Neuron (in vitro differentiated cells): ENCODE data around the gene MS4A10.

Experiments
- H2AFZ ChIP-seq: one replicate; pipeline ENCODE4 v1.6.1; 2013; ENCODE audit warnings: low read depth, mild to moderate bottlenecking, inconsistent platforms, low read length, moderate library complexity
- H3K27me3 ChIP-seq: one replicate; pipeline ENCODE4 v1.6.1; 2013; ENCODE audit warnings: low read length; ENCODE audit not compliant: insufficient read depth
- H3K36me3 ChIP-seq: one replicate; pipeline ENCODE4 v1.6.1; 2013; ENCODE audit warnings: low read length; ENCODE audit not compliant: insufficient read depth
- H3K4me1 ChIP-seq: one replicate; pipeline ENCODE4 v1.6.1; 2013; ENCODE audit warnings: low read length; ENCODE audit not compliant: insufficient read depth
- H3K4me3 ChIP-seq: 2 replicates; pipeline ENCODE4 v1.5.1; 2013; ENCODE audit warnings: mild to moderate bottlenecking, low read length, moderate library complexity
- H3K9me3 ChIP-seq: one replicate; pipeline ENCODE4 v1.6.1; 2013; ENCODE audit warnings: low read length

Gene MS4A10

DNA sequence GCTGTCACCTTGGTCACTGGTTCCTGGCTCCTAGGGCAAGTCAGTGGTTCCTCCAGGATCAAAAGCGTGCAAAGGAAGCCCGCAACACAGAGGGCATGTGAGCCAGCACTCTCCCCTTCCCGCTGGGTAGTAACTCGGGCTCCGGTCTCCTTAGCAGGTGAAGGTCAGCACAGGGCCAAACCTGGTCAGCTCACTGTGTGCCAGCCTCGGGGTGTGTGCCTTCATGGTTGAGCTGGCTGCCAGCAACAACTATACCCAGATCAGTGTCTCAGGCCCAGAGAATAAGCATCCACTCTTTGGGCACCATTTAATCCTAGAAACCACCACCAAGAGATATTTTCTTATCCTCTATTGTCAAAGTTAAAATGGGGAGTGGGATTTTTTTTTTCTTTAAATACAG, 40.7 kb downstream of the MS4A10 start:
- Histone ChIP-seq H3K27me3 (peaks cover 6% of the 10 kb centered on the region), H3K9me3 (no peaks in the 10 kb centered on the region), H3K36me3 (no peaks in the 10 kb centered on the region), H3K4me1 (no peaks in the 10 kb centered on the region), H3K4me3 (no peak overlapping the region), H2AFZ (no peak overlapping the region)

DNA sequence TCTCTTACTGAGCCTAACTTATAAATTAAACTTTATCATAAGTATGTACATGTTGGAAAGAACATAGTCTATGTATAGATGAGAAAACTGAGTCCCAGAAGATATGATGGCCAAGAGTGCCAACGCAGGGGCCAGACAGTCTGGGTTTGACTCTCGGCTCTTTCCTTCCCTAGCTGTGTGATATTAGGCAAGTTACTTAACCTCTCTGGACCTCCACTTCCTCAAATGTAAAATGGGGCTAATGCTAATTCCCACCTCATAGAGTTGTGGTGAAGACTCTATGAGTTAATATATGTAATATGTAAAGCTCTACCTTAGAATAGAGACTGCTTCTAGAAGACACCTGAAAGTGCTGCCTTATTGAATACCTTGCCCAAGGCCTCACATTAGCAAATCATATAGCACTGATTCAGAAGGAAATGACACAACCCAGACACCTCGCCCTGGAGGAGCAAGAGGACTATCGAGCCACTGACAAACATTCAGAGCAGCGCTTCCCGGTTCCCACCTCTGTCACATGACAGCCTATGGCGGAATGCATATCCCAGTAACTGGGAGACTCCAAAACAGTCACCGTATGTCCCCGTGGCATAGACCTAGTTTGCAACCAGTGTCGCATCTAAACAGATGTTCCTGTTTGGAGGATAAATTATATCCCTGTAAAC, 45.5 kb downstream of the MS4A10 start:
- H3K36me3 ChIP-seq = no peaks in the 10 kb centered on the region
- H3K4me3 ChIP-seq = no peak overlapping the region
- H3K9me3 ChIP-seq = no peaks in the 10 kb centered on the region
- no peaks in the 10 kb centered on the region for H3K4me1 ChIP-seq
- no peak overlapping the region for H2AFZ ChIP-seq
- peaks cover 11% of the 10 kb centered on the region for H3K27me3 ChIP-seq

DNA sequence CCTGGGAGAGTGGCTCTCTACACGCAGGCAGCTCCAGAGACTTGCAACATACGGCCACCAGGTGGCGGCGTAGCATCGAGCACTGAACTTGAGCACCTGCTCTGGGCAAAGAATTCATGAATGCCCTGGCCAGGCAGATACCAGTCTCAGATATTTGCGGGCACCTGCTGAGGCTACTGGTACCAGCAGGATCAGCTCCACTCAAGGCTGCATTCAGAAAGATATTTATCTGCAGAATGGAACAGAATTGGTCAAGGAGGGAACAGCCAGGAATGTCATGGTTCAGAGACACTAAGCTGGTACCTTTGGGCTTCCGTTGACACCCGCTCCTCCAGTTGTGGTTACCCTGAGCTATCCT, 46.0 kb downstream of the MS4A10 start:
- H3K4me1 ChIP-seq = no peaks in the 10 kb centered on the region
- peaks cover 13% of the 10 kb centered on the region for H3K27me3 ChIP-seq
- H3K36me3 ChIP-seq = no peaks in the 10 kb centered on the region
- H3K4me3 ChIP-seq = no peak overlapping the region
- no peaks in the 10 kb centered on the region for H3K9me3 ChIP-seq
- H2AFZ ChIP-seq = no peak overlapping the region

DNA sequence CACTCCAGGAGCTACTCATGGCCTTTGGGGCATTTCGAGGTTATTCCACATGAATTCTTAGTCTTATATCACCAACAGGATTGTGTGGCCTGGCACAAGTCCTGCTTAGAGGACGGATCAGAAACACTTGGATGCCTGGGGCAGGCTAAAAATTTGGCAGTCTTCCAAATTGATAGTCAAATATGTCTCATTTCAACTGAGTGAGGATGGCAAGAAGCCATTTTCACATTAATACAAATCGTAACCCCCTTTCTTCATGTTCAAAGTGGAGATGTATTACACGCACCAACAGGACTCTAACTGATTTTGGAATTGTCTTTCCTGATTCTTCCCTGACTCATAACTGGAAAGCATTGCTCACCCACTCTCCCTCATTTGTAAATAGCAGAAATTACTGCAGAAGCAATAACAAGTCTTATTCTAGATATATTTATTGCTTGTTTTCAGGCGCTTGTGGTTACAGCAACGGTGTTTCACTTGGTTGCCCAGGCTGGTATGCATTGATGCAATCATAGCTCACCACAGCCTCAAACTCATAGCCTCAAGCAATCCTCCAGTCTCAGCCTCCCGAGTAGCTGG, 46.5 kb downstream of the MS4A10 start:
- Histone ChIP-seq H3K36me3 (no peaks in the 10 kb centered on the region), H3K27me3 (peaks cover 13% of the 10 kb centered on the region), H3K9me3 (no peaks in the 10 kb centered on the region), H2AFZ (no peak overlapping the region), H3K4me3 (no peak overlapping the region), H3K4me1 (no peaks in the 10 kb centered on the region)

DNA sequence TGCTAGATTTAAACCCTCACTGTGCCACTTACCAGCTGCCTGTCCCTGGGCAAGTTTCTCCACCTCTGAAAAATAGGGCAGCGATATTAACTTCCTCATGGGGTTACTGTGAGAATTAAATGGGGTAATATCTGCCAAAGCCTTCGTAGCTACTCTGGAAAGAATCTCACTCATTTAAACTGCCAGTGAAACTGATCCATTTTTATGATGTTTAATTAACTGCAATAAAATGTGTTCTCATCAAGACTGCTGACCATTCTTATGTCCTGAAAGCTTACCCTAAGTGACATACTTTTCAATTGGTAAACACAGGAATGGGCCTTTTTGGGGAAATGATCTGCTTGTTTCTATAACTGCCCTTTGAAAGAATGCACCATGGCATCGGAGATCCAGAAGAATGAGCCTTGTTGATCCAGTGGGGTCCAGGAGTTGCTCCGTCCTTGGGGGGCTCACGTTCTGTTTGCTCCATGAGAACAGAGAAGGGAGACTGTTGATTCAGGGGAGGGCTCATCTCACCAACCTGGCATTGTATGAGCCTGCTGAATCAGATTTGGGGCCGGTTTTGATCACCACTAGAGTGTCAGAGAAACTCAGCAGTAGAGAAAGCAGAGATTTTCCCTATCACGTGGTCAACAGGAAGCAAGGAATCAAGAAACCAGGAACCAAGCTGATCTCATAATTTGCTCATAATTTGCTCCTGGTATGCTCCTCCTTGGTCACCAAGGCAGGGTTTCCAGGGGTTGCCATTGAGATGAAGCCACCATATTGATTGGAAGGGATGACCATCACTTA, 49.8 kb downstream of the MS4A10 start:
- Histone ChIP-seq H3K36me3 (no peaks in the 10 kb centered on the region), H3K27me3 (peaks cover 22% of the 10 kb centered on the region), H2AFZ (no peak overlapping the region), H3K9me3 (no peaks in the 10 kb centered on the region), H3K4me3 (no peak overlapping the region), H3K4me1 (no peaks in the 10 kb centered on the region)

DNA sequence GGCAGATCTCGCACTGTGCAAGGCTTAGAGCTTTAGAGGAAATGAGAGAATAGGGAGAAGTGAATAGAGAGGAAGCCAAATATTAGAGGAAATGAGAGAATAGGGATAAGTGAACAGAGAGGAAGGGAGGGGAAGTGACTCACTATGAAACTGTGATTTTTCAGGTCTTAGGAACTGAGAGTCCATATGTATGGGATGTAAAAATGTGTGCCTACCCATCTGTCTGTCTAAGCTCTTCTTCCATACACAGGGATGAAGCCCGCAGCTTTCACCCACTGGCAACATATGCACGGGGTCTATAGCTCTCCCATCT, 50.4 kb downstream of the MS4A10 start:
- Histone ChIP-seq H2AFZ (no peak overlapping the region), H3K4me1 (no peaks in the 10 kb centered on the region), H3K36me3 (no peaks in the 10 kb centered on the region), H3K27me3 (peaks cover 22% of the 10 kb centered on the region), H3K9me3 (no peaks in the 10 kb centered on the region), H3K4me3 (no peak overlapping the region)

DNA sequence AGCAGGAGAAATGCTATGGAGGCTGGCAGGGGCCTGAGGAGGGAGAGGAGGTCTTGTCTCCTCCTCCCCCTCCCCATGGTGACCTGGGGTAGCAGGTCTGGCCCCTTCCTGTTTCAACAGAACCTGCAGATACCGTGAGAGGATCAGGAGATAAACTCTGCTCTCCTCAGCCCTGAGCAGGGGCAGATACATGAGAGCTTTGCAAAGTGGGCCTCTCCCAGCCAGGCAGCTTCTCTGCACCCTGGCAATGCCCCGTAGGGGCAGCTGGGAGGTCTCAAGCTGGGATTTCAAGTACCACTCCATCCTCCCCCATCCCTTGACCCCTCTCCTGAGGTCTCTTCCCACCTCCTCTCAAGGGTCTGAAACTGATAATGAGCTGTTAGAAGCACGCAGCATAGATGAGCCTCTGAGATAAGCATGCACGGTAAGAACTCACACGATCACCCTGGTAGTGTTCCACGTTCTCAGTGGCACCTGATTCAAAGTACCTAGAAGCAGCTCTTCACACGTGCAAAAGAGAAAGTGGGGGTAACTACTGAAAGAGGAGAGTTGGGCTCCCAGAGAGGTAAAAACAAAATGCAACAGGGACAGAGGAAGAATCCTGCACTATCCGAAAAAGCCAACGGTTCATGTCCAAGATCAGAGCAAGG, 51.9 kb downstream of the MS4A10 start:
- no peak overlapping the region for H2AFZ ChIP-seq

DNA sequence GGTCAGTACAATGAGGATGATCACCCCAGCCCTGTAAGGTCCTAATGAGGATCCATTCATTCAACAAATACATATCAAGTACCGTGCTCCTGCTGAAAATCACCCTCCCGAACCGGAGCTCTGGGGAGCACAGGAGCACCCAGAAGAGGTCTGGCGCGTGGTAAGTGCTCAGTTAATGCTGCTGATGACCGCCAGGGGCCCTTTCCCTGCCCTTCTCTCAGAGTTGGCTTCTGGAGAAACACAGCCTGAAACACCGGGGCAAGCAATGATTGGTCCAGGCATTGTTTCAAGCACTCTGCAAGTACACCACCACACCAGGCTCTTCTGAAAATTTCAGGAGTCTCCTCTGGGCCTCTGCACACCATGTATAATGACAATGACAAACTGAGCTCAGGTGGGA, 53.0 kb downstream of the MS4A10 start:
- H3K36me3 ChIP-seq = no peaks in the 10 kb centered on the region
- H3K9me3 ChIP-seq = no peaks in the 10 kb centered on the region
- peaks cover 10% of the 10 kb centered on the region for H3K4me1 ChIP-seq
- H3K4me3 ChIP-seq = no peak overlapping the region
- peaks cover 17% of the 10 kb centered on the region for H3K27me3 ChIP-seq
- H2AFZ ChIP-seq = no peak overlapping the region

More for the DNA sequence above, 51.9 kb downstream of the MS4A10 start:
- no peaks in the 10 kb centered on the region for H3K9me3 ChIP-seq
- peaks cover 4% of the 10 kb centered on the region for H3K4me1 ChIP-seq
- no peaks in the 10 kb centered on the region for H3K36me3 ChIP-seq
- H3K4me3 ChIP-seq = no peak overlapping the region
- peaks cover 22% of the 10 kb centered on the region for H3K27me3 ChIP-seq

DNA sequence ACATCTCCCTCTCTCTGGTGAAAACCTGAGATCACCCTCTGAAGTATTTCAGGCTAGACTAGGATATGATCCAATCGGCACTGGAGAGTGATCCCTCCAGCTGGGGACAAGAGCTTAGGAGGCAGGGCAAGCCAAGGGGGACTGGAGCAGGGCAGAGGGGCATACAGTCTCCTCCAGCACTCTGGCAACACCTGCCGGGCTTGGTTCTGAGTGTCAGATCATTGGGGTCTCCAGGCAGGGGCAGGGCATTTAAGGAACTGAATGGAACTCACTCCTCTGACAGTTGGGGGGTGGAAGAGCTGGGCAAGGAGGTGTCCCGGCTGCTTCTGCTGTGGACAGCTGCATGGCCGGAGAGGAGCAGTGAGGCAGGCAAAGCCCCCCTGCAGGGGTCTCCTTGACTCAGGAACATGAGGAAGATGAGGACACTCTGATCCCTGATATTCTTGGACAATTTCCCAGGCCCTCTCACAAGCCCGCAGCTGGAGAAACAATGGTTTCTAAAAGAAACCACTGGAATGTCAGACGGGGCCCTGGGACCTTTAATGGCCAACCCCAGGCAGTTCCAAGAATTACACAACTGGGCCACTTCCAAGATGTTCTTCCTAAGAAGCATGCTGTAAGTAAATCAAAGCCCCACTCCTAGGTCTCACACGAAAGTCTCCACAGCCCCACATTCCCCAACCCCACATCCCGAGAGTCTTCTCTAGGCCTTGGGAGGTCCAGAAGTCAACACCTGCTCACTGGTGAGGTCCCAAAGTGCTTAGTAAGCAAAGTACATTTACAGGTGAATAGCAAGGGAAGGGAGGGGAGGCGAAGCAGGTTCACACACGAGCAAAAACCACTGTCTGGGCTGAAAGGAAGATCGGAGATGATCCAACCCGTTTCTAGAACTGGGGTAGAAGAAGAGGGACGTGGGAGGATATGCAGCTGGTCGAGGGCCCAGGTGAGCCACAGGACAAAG, 55.6 kb downstream of the MS4A10 start:
- Histone ChIP-seq H3K4me3 (no peak overlapping the region), H3K9me3 (no peaks in the 10 kb centered on the region), H3K36me3 (no peaks in the 10 kb centered on the region)

DNA sequence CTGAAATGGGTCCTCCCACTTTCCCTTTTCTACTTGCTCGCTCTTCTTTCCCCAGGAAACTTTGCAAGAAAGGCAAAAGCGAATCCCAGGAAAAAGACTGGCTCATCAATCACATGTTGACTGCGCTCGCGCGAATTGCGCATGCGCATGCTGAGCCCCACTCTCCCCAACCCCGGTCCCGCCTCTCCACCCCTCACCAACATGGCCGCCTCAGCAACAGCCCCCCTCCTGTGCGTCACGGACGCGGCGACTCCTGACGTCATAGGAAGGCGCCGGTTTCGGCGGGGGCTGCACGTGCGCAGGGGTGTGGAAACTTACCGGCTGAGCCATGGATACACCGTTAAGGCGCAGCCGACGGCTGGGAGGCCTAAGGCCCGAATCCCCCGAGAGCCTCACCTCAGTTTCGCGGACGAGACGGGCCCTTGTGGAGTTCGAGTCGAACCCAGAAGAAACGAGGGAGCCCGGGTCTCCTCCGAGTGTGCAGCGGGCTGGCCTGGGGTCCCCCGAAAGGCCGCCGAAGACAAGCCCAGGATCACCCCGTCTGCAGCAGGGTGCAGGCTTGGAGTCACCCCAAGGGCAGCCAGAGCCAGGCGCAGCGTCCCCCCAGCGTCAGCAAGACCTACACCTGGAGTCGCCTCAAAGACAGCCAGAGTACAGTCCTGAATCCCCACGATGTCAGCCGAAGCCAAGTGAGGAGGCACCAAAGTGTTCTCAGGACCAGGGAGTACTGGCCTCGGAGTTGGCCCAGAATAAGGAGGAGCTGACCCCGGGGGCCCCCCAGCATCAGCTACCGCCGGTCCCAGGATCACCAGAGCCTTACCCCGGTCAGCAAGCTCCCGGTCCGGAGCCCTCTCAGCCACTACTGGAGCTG, 56.9 kb downstream of the MS4A10 start, which contains the start of gene CCDC86:
Gene CCDC86, plus strand, starts transcription at position 317 of the 871 bp plus-strand sequence. Its CDS starts 12 bp downstream, at position 329.
- Histone ChIP-seq H3K9me3 (no peaks in the 10 kb centered on the region), H2AFZ (peak within 1 kb of the TSS; percentile 87), H3K27me3 (peaks cover 4% of the 10 kb centered on the region), H3K4me3 (peak within 1 kb of the TSS; percentile 65), H3K36me3 (no peaks in the 10 kb centered on the region), H3K4me1 (peaks cover 34% of the 10 kb centered on the region)

More for the DNA sequence above, 55.6 kb downstream of the MS4A10 start:
- Histone ChIP-seq H2AFZ (peak overlapping the region; percentile 87), H3K4me1 (peaks cover 34% of the 10 kb centered on the region), H3K27me3 (peaks cover 9% of the 10 kb centered on the region)

DNA sequence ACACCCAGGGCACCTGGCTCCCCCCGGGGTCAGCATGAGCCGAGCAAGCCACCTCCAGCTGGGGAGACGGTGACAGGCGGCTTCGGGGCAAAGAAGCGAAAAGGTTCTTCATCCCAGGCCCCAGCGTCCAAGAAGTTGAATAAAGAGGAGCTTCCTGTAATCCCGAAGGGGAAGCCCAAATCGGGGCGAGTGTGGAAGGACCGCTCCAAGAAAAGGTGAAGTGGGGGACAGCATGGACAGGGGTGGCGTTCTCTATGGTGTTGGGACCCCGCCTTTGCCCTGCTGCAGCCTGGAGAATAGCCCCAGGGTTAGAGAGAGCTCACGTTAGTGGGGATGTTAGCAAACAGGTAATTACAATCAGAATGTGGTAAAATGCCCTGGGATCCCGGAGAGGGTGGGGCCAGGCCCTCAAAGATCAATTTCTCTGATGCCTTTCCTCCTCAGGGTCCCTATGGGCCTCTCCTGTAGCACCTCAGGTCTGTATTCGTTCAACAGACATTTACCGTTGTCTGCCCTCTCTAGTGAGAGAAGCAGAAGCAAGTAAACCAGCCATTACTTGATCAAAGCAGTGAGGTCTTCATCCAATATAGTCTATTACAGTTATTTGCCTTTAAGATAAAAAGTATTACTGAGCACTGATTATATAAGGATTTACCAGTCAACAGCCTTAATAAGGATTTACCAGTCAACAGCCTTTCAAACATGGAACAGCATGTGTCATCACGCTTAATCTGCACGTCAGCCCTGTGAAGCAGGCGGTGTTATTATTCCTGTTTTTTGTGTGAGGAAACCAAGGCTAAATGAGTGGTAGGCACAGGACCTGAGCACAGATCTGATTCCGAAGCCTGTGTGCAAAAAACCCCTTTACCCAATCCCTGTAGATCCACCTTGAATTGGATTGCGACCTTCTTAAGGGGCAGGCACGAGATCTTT, 57.8 kb downstream of the MS4A10 start:
- Histone ChIP-seq H2AFZ (peak overlapping the region; percentile 87), H3K4me3 (peak overlapping the region; percentile 65), H3K36me3 (no peaks in the 10 kb centered on the region), H3K4me1 (peaks cover 34% of the 10 kb centered on the region), H3K9me3 (no peaks in the 10 kb centered on the region), H3K27me3 (no peaks in the 10 kb centered on the region)
